Astrocyte (in vitro differentiated cells and primary cell): ENCODE measurements around the gene NR0B1. TPM values are rescaled to one million over a fixed set of nuclear protein-coding genes. Genes with fewer than 3 reads are reported as not detected.

Experiments used
- DNase-seq: peaks from one replicate; pipeline ENCODE4 v3.0.0-alpha.2; 2010; ENCODE audit warnings: low read depth
- FAIRE-seq: peaks from 2 replicates; lab custom pipeline; 2011; peaks lifted over from hg19 to GRCh38; lab: Jason Lieb, UNC
- H2AFZ ChIP-seq: 2 replicates; pipeline ENCODE4 v1.6.0; 2012; ENCODE audit warnings: low read depth, low read length, inconsistent platforms
- H3K27ac ChIP-seq: 2 replicates; pipeline ENCODE4 v1.5.1; 2011; ENCODE audit warnings: low read depth, low read length, inconsistent platforms
- H3K27me3 ChIP-seq: 2 replicates; pipeline ENCODE4 v1.6.0; 2011; ENCODE audit warnings: low read length, inconsistent platforms; ENCODE audit not compliant: insufficient read depth
- H3K36me3 ChIP-seq: 2 replicates; pipeline ENCODE4 v1.5.1; 2011; ENCODE audit warnings: low read length, inconsistent platforms; ENCODE audit not compliant: insufficient read depth
- H3K4me1 ChIP-seq: 2 replicates; pipeline ENCODE4 v1.5.1; 2011; ENCODE audit warnings: low read length, inconsistent platforms; ENCODE audit not compliant: insufficient read depth
- H3K4me2 ChIP-seq: 2 replicates; pipeline ENCODE4 v1.6.0; 2012; ENCODE audit warnings: low read length, inconsistent platforms
- H3K4me3 ChIP-seq: 2 replicates; pipeline ENCODE4 v1.5.1; 2011; ENCODE audit warnings: low read depth, mild to moderate bottlenecking, low read length, inconsistent platforms; ENCODE audit not compliant: insufficient read depth
- H3K79me2 ChIP-seq: 2 replicates; pipeline ENCODE4 v1.6.0; 2012; ENCODE audit warnings: mild to moderate bottlenecking, low read length, inconsistent platforms; ENCODE audit not compliant: insufficient read depth
- H3K9ac ChIP-seq: 2 replicates; pipeline ENCODE4 v1.6.0; 2012; ENCODE audit warnings: mild to moderate bottlenecking, low read length, inconsistent platforms
- H3K9me3 ChIP-seq: 2 replicates; pipeline ENCODE4 v1.5.1; 2012; ENCODE audit warnings: low read depth, mild to moderate bottlenecking, low read length, inconsistent platforms; ENCODE audit not compliant: insufficient read depth
- H4K20me1 ChIP-seq: 2 replicates; pipeline ENCODE4 v1.6.0; 2012; ENCODE audit warnings: low read length, inconsistent platforms; ENCODE audit not compliant: insufficient read depth
- H3K27ac Mint-ChIP-seq: one replicate; pipeline ENCODE4 v1.8.0; 2021; ENCODE audit warnings: mild to moderate bottlenecking, mixed read lengths; ENCODE audit not compliant: unreplicated experiment
- H3K27me3 Mint-ChIP-seq: one replicate; pipeline ENCODE4 v1.8.0; 2021; ENCODE audit warnings: low read depth, mixed read lengths; ENCODE audit not compliant: unreplicated experiment
- H3K36me3 Mint-ChIP-seq: one replicate; pipeline ENCODE4 v1.8.0; 2021; ENCODE audit warnings: low read depth, mixed read lengths; ENCODE audit not compliant: unreplicated experiment
- H3K4me1 Mint-ChIP-seq: one replicate; pipeline ENCODE4 v1.8.0; 2021; ENCODE audit warnings: low read depth, mixed read lengths; ENCODE audit not compliant: unreplicated experiment
- H3K4me3 Mint-ChIP-seq: one replicate; pipeline ENCODE4 v1.8.0; 2021; ENCODE audit warnings: mild to moderate bottlenecking, moderate library complexity, mixed read lengths; ENCODE audit not compliant: unreplicated experiment
- H3K9me3 Mint-ChIP-seq: one replicate; pipeline ENCODE4 v1.8.0; 2021; ENCODE audit warnings: mild to moderate bottlenecking, mixed read lengths; ENCODE audit not compliant: unreplicated experiment
- EZH2 ChIP-seq: IDR thresholded peaks from 2 replicates; pipeline ENCODE4 v1.6.1; 2012; ENCODE audit warnings: mild to moderate bottlenecking, low read length, inconsistent platforms; ENCODE audit not compliant: insufficient read depth
- total RNA-seq: library from RNA; stranded (reverse); gene quantifications from 2 replicates; pipeline ENCODE4 v1.2.1, GENCODE V29; 2021
- TF ChIP-seq, protein P1 (sequence below): IDR thresholded peaks from 2 replicates; pipeline ENCODE4 v1.5.1; 2011; ENCODE audit warnings: low read depth, mild to moderate bottlenecking, inconsistent platforms, low read length, moderate library complexity; ENCODE audit not compliant: insufficient read depth

The NR0B1 gene
- total RNA-seq, 1 donor from 2014 or later = 0.25 TPM

DNA sequence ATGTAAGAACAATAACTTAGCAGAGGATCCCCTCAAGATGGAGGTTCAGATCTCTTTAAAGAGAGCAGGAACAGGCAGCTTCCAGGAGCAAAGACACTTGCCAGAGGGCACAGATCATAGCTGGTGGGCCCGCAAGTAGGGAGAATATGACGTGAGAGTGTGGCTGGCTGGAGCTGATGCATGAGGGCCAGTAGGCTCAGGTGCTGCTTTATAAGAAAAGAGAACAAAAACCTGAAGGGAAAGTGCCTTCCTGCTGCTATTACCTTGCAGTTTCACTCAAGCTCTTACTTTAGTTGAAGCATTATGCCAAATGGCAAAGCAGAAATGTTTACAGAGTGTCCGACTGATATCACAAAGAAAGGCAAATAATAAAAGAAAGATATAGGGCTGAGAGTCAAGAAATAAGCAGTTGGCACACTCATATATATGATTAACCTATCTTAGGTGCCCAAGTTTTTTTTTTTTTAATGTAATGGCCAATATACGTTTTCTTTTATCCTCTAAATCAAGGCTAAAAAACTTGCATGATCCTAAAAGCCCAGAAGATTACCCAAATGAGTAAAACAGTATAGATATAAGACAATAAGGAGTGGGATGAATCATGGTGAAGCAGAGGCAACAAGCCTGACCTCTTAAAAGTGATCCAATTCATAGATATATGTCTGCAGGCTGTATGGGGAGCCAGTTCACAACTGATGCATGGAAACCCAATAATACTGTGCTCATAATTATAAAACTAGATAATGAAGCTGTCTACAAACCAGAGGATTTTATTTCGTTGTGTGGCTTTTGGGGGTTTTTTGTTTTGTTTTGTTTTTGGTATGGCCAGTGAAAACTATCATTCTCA, 12.6 kb downstream of the NR0B1 start:
- Mint-ChIP-seq H3K27ac (no peak overlapping the region), H3K4me1 (peaks cover under 1% of the 10 kb centered on the region), H3K9me3 (no peaks in the 10 kb centered on the region), H3K4me3 (no peak overlapping the region), H3K27me3 (no peaks in the 10 kb centered on the region), H3K36me3 (no peaks in the 10 kb centered on the region)
- Histone ChIP-seq H2AFZ (no peak overlapping the region), H3K27ac (no peak overlapping the region), H3K79me2 (no peaks in the 10 kb centered on the region), H3K4me3 (no peak overlapping the region), H3K4me1 (no peaks in the 10 kb centered on the region), H3K9ac (no peak overlapping the region), H3K27me3 (no peaks in the 10 kb centered on the region), H4K20me1 (no peaks in the 10 kb centered on the region), H3K36me3 (no peaks in the 10 kb centered on the region), H3K4me2 (no peak overlapping the region), H3K9me3 (no peaks in the 10 kb centered on the region)
- no peak for TF ChIP-seq EZH2
- TF ChIP-seq, protein P1, sequence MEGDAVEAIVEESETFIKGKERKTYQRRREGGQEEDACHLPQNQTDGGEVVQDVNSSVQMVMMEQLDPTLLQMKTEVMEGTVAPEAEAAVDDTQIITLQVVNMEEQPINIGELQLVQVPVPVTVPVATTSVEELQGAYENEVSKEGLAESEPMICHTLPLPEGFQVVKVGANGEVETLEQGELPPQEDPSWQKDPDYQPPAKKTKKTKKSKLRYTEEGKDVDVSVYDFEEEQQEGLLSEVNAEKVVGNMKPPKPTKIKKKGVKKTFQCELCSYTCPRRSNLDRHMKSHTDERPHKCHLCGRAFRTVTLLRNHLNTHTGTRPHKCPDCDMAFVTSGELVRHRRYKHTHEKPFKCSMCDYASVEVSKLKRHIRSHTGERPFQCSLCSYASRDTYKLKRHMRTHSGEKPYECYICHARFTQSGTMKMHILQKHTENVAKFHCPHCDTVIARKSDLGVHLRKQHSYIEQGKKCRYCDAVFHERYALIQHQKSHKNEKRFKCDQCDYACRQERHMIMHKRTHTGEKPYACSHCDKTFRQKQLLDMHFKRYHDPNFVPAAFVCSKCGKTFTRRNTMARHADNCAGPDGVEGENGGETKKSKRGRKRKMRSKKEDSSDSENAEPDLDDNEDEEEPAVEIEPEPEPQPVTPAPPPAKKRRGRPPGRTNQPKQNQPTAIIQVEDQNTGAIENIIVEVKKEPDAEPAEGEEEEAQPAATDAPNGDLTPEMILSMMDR = no peak
- DNase-seq (no peak), FAIRE-seq (peak; percentile 26)

DNA sequence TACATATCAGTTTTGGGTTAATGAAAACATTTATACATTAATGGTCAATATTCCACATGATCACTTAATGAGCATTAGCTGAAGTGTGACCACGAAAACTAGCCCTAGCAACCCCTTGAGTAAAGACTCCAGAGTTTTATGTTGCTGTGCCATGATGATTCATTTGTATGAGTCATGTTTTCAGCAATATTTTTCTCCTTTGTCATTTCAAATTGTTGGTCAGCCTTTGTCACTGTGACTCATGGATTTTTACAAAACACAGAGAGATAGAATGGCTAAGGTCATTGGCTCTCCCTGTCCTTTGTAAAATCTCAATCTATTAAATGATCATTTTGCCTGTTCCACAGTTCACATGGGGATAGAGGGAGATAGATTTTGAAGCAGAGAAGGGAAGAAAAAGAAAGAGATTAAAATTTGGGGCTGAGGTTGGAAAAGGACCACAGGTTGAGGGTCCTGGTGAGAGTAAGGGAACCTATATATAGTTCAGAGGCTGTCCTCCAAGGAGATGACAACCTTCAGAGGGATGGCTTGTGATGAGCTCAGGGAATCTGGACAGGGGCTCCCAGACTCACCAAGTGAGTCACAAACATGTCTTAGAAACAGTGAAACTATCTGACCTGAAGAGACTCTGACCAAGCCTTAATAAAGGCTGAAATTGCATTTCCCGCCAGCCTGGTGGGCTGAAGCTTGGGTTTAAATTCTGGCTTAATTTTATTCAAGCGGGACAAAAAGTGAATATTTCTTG, 25.6 kb downstream of the NR0B1 start:
- TF ChIP-seq EZH2 = no peak
- TF ChIP-seq, protein P1 = no peak
- H3K4me2 ChIP-seq = peak overlapping the region; percentile 44
- H2AFZ ChIP-seq = no peak overlapping the region
- peak overlapping the region; percentile 64 for H3K9ac ChIP-seq
- DNase-seq (peak; percentile 90), FAIRE-seq (peak; percentile 100)
- no peaks in the 10 kb centered on the region for H3K9me3 Mint-ChIP-seq
- H3K79me2 ChIP-seq = no peaks in the 10 kb centered on the region
- H3K9me3 ChIP-seq = no peaks in the 10 kb centered on the region
- H3K36me3 ChIP-seq = no peaks in the 10 kb centered on the region
- H3K27ac ChIP-seq = peak overlapping the region; percentile 91
- no peaks in the 10 kb centered on the region for H3K27me3 Mint-ChIP-seq
- no peaks in the 10 kb centered on the region for H4K20me1 ChIP-seq
- H3K4me3 ChIP-seq = no peak overlapping the region
- peak overlapping the region; percentile 42 for H3K4me3 Mint-ChIP-seq
- H3K27ac Mint-ChIP-seq = peak overlapping the region; percentile 97
- peaks cover 6% of the 10 kb centered on the region for H3K4me1 ChIP-seq
- H3K27me3 ChIP-seq = no peaks in the 10 kb centered on the region
- peaks cover 28% of the 10 kb centered on the region for H3K4me1 Mint-ChIP-seq
- H3K36me3 Mint-ChIP-seq = no peaks in the 10 kb centered on the region
